Kidney (tissue), 14 donors: ENCODE results near the gene NRP1. TPM values are rescaled to one million over a fixed set of nuclear protein-coding genes. Genes with fewer than 3 reads are reported as not detected.

Source experiments
- DNase-seq, 5 donors: peaks; one replicate each; pipeline ENCODE4 v3.0.0-alpha.2; 2013 to 2020
- FAIRE-seq: peaks from 2 replicates; lab custom pipeline; 2012; peaks lifted over from hg19 to GRCh38; lab: Jason Lieb, UNC
- H3K27ac ChIP-seq, 2 donors: one replicate each; pipeline ENCODE4 v1.7.0; 2013; ENCODE audit warnings: low read depth in 2 of 2, low read length in 2 of 2, inconsistent platforms in 1 of 2
- H3K27me3 ChIP-seq: one replicate; pipeline ENCODE4 v1.7.1; 2013; ENCODE audit warnings: low read length, inconsistent platforms; ENCODE audit not compliant: control insufficient read depth, insufficient read depth
- H3K36me3 ChIP-seq, 3 donors: one replicate each; pipeline versions ENCODE4 v1.7.0 to v1.7.1; 2013; ENCODE audit warnings: low read length in 3 of 3, control low read depth in 1 of 3, inconsistent platforms in 1 of 3; ENCODE audit not compliant: insufficient read depth in 3 of 3, control insufficient read depth in 2 of 3
- H3K4me1 ChIP-seq, 3 donors: one replicate each; pipeline versions ENCODE4 v1.7.0 to v1.7.1; 2013; ENCODE audit warnings: low read length in 3 of 3, inconsistent platforms in 1 of 3, low read depth in 1 of 3; ENCODE audit not compliant: control insufficient read depth in 2 of 3, insufficient read depth in 2 of 3
- H3K4me3 ChIP-seq, 3 donors: one replicate each; pipeline versions ENCODE4 v1.7.0 to v1.8.1; 2013; ENCODE audit warnings: low read length in 3 of 3, control low read depth in 1 of 3, inconsistent platforms in 1 of 3
- H3K9ac ChIP-seq, 3 donors: one replicate each; pipeline versions ENCODE4 v1.7.0 to v1.7.1; 2013; ENCODE audit warnings: low read length in 3 of 3, control low read depth in 1 of 3, inconsistent platforms in 1 of 3
- H3K9me3 ChIP-seq, 3 donors: one replicate each; pipeline versions ENCODE4 v1.7.0 to v1.7.1; 2013; ENCODE audit warnings: low read length in 3 of 3, control low read depth in 1 of 3, inconsistent platforms in 1 of 3; ENCODE audit not compliant: control insufficient read depth in 2 of 3, insufficient read depth in 1 of 3
- CTCF ChIP-seq: IDR thresholded peaks from 3 replicates; pipeline ENCODE4 v1.5.1; 2012; ENCODE audit warnings: mild to moderate bottlenecking, moderate library complexity, borderline replicate concordance; ENCODE audit not compliant: insufficient read depth; ENCODE audit errors: extremely low read depth
- intact Hi-C: fragments of 100-400 bp; cut with DNase I; formaldehyde crosslinking; loops from one replicate; pipeline ENCODE4 v1.11.1; 2022
- polyA plus RNA-seq: library from polyadenylated mRNA; stranded (reverse); fragments of 350-450 nt; fragmentation: Illumina TruSeq; extraction: RNeasy Lipid Tissue Mini Kit (QIAGEN cat#74804); gene quantifications from one replicate; pipeline ENCODE4 v1.2.3, GENCODE V29; 2014; ENCODE audit warnings: low read depth, low replicate concordance; ENCODE audit not compliant: insufficient read depth
- total RNA-seq: library from RNA; stranded (reverse); fragmentation: NEBNext Ultra II Directional; extraction: Animal tissue kit (Norgen Biotek cat#: 25700); gene quantifications from one replicate; pipeline ENCODE4 v1.2.1, GENCODE V29; 2021
- donor health status: control.
- donor health status: control.
- donor health status: control.
- donor health status: control.
- donor health status: control.
- donor health status: DM: yes; HTN: yes; CAD: no.
- donor health status: Normal renal cell carcinoma (clear cell type).

The NRP1 gene
- total and polyA plus RNA-seq, 2 donors from 2014 or later = 40.5 to 243 TPM

- peaks cover 0 to 11% (median 4%) of the 10 kb centered on the region in 3 donors for H3K4me1 ChIP-seq
- H3K36me3 ChIP-seq = peaks cover 9 to 17% (median 10%) of the 10 kb centered on the region in 3 donors
- H3K27ac ChIP-seq = peak overlapping the region; percentile 86 to 93
- peak overlapping the region; percentile 77 to 95 (median 77) for H3K4me3 ChIP-seq
- TF ChIP-seq CTCF = no peak
- peak overlapping the region; percentile 91 to 92 (median 91) for H3K9ac ChIP-seq
- peak in 2 of 5 donors; percentile 58 to 71 for DNase-seq
- intact Hi-C loops = loop anchor here (10.0 kb wide), 1 partner anchor 1302 kb away; no protein-coding TSS in a partner anchor
- H3K9me3 ChIP-seq = no peaks in the 10 kb centered on the region
- H3K27me3 ChIP-seq = no peaks in the 10 kb centered on the region
- no peak for FAIRE-seq
Measured at GRCh38 chr10:33332183-33333065, 2.0 kb downstream of the NRP1 start.

GRCh38 chr10:33331379-33331694 is 3.1 kb downstream of the NRP1 start:
- H3K4me3 ChIP-seq = peak overlapping the region; percentile 77 to 95 (median 77)
- intact Hi-C loops = loop anchor here (10.0 kb wide), 1 partner anchor 1303 kb away; no protein-coding TSS in a partner anchor
- DNase-seq (peak in 1 of 5 donors; percentile 41), FAIRE-seq (no peak)
- H3K9ac ChIP-seq = peak overlapping the region; percentile 50 to 92 (median 91)
- no peak for TF ChIP-seq CTCF
- H3K36me3 ChIP-seq = peaks cover 9 to 22% (median 10%) of the 10 kb centered on the region in 3 donors
- no peaks in the 10 kb centered on the region for H3K27me3 ChIP-seq
- peaks cover 3 to 13% (median 4%) of the 10 kb centered on the region in 3 donors for H3K4me1 ChIP-seq
- peak overlapping the region; percentile 26 to 79 for H3K27ac ChIP-seq
- no peaks in the 10 kb centered on the region for H3K9me3 ChIP-seq

GRCh38 chr10:33330543-33331378 is 3.7 kb downstream of the NRP1 start:
- no peaks in the 10 kb centered on the region for H3K9me3 ChIP-seq
- DNase-seq = peak; percentile 88 to 94 (median 91)
- peak overlapping the region; percentile 50 to 92 (median 91) for H3K9ac ChIP-seq
- no peaks in the 10 kb centered on the region for H3K27me3 ChIP-seq
- H3K36me3 ChIP-seq = peaks cover 9 to 22% (median 10%) of the 10 kb centered on the region in 3 donors
- H3K4me3 ChIP-seq = peak overlapping the region; percentile 77 to 95 (median 77)
- intact Hi-C loops = loop anchor here (10.0 kb wide), 1 partner anchor 1304 kb away; no protein-coding TSS in a partner anchor
- H3K4me1 ChIP-seq = peaks cover 4 to 16% (median 4%) of the 10 kb centered on the region in 3 donors
- peak; percentile 63 for FAIRE-seq
- peak overlapping the region; percentile 26 to 79 for H3K27ac ChIP-seq
- peak; percentile 90 for TF ChIP-seq CTCF
